OCI-LY7 (cell line): ENCODE data around the gene DHX34. TPM values are rescaled to one million over a fixed set of nuclear protein-coding genes. Genes with fewer than 3 reads are reported as not detected.

ENCODE experiments used
- BruUV-seq: library from RNA; stranded (reverse); fragments of 400-500 nt; replicated peaks from 2 replicates; lab custom pipeline; 2021; lab: Mats Ljungman, UMichigan
- CTCF ChIA-PET: fragments of 300-600 bp; sonication (Branson Sonifier 250); formaldehyde crosslinking; loops from one replicate; lab custom pipeline; 2022; ENCODE audit warnings: antibody characterized with exemption; ENCODE audit not compliant: unreplicated experiment; lab: Charles Lee
- POLR2A ChIA-PET: fragments of 300-600 bp; sonication (Branson Sonifier 250); formaldehyde crosslinking; loops from one replicate; lab custom pipeline; 2022; ENCODE audit warnings: antibody characterized with exemption; lab: Charles Lee
- DNase-seq: peaks from one replicate; pipeline ENCODE4 v3.0.0-alpha.2; 2015; ENCODE audit warnings: low spot score
- H2AFZ ChIP-seq: fragments of 200-600 bp; sonication (generic), shearing (Covaris generic); 2 replicates; pipeline ENCODE4 v1.6.1; 2014; ENCODE audit warnings: mild to moderate bottlenecking, antibody characterized with exemption, low read length, moderate library complexity
- H3K27ac ChIP-seq: fragments of 200-600 bp; sonication (generic); 2 replicates; pipeline ENCODE4 v1.5.1; 2014; ENCODE audit warnings: mixed run types, low read depth, mild to moderate bottlenecking, moderate library complexity, low read length, inconsistent platforms; ENCODE audit not compliant: poor library complexity, severe bottlenecking
- H3K36me3 ChIP-seq: fragments of 200-600 bp; sonication (generic); 2 replicates; pipeline ENCODE4 v1.6.1; 2014; ENCODE audit warnings: mild to moderate bottlenecking, antibody characterized with exemption, low read length, moderate library complexity, mixed read lengths; ENCODE audit not compliant: insufficient read depth
- H3K4me1 ChIP-seq: fragments of 200-600 bp; sonication (generic); 2 replicates; pipeline ENCODE4 v1.5.1; 2014; ENCODE audit warnings: mild to moderate bottlenecking, low read length; ENCODE audit not compliant: insufficient read depth, poor library complexity, severe bottlenecking
- H3K4me2 ChIP-seq: fragments of 200-600 bp; sonication (generic); 2 replicates; pipeline ENCODE4 v1.6.1; 2014; ENCODE audit warnings: mild to moderate bottlenecking, low read length
- H3K4me3 ChIP-seq: fragments of 200-600 bp; sonication (generic); 2 replicates; pipeline ENCODE4 v1.5.1; 2014; ENCODE audit warnings: mild to moderate bottlenecking, low read depth, low read length; ENCODE audit not compliant: poor library complexity, severe bottlenecking
- H3K79me2 ChIP-seq: fragments of 200-600 bp; sonication (generic); 2 replicates; pipeline ENCODE4 v1.6.1; 2016; ENCODE audit warnings: low read depth, mild to moderate bottlenecking, low read length, moderate library complexity, mixed read lengths; ENCODE audit not compliant: insufficient read depth
- H3K9me2 ChIP-seq: fragments of 200-600 bp; sonication (generic); 2 replicates; pipeline ENCODE4 v1.6.1; 2016; ENCODE audit warnings: mild to moderate bottlenecking, low read length, mixed read lengths; ENCODE audit not compliant: insufficient read depth
- H3K9me3 ChIP-seq: fragments of 200-600 bp; sonication (generic); 2 replicates; pipeline ENCODE4 v1.6.1; 2014; ENCODE audit warnings: mild to moderate bottlenecking, mixed run types, low read length, mixed read lengths
- H4K20me1 ChIP-seq: fragments of 200-600 bp; sonication (generic); 2 replicates; pipeline ENCODE4 v1.6.1; 2014; ENCODE audit warnings: mild to moderate bottlenecking, antibody characterized with exemption, low read length, moderate library complexity, mixed read lengths; ENCODE audit not compliant: insufficient read depth
- EZH2phosphoT487 ChIP-seq: fragments of 200-600 bp; sonication (generic); IDR thresholded peaks from 2 replicates; pipeline ENCODE4 v1.6.1; 2018; ENCODE audit warnings: low read depth, borderline replicate concordance, mild to moderate bottlenecking, mixed run types, antibody characterized with exemption, low read length, moderate library complexity, mixed read lengths
- intact Hi-C: fragments of 100-400 bp; cut with micrococcal nuclease; formaldehyde crosslinking; loops from one replicate; pipeline ENCODE4 v1.10.0; 2022; ENCODE audit not compliant: unreplicated experiment
- total RNA-seq, 2 experiments: library from RNA; depleted of rRNA in 1 of 2; stranded (reverse); fragments of >200 nt in 1 of 2; shearing (Covaris generic) in 1 of 2; gene quantifications; 2 replicates each; pipeline ENCODE4 v1.2.3, GENCODE V29; 2014 to 2022
- TF ChIP-seq, protein P1 (sequence below): fragments of 200-600 bp; sonication (generic); conservative IDR thresholded peaks from 2 replicates; pipeline ENCODE4 v1.5.1; 2014; ENCODE audit warnings: mild to moderate bottlenecking, antibody characterized with exemption, low read length, moderate library complexity, mixed read lengths

DHX34 gene
- total RNA-seq, 2 experiments from 2014 or later, result 19.7 to 32.2 TPM

DNA sequence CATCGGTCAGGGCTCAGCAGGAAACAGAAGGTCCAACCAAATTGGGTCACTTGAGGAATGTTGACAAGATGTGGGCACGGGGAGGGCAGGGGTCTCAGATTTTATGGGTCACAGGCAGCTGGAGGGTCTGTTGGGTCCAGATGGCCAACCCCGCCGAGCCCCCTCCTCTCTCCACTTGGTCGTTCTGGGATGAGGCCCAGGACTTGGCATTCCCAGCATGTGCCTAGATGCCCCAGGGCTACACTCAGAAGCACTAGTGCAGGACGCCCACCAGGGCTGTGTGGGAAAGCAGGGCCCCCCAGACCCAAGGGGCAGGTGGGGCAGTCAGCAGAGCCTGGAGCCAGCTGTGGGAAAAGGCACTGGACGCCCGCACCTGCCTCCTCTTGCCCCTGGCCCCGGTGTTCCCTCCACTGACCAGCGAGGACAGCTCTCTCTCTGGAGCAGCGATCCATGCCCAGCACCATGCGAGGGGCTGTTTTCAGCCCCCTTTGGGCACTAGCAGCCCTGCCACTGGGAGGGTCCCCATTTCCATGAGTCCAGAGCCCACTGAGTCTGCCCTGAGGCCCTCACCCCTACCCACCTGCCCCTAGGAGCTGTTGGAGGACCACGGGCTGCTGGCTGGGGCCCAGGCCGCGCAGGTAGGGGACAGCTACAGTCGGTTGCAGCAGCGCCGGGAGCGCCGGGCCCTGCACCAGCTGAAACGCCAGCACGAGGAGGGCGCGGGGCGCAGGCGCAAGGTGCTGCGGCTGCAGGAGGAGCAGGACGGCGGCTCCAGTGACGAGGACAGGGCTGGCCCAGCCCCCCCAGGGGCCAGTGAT is 26.0 kb downstream of the DHX34 start:
- ChIA-PET CTCF (interaction anchor here (0.5 kb wide), 1 partner anchor 293 kb away, joined by 3 read pairs; no protein-coding TSS in a partner anchor), POLR2A (no interaction called here)
- Histone ChIP-seq H2AFZ (no peak overlapping the region), H3K4me3 (no peak overlapping the region), H4K20me1 (no peaks in the 10 kb centered on the region), H3K27ac (no peak overlapping the region), H3K36me3 (peaks cover 83% of the 10 kb centered on the region), H3K4me2 (no peak overlapping the region), H3K9me2 (no peaks in the 10 kb centered on the region), H3K4me1 (no peaks in the 10 kb centered on the region), H3K9me3 (no peaks in the 10 kb centered on the region), H3K79me2 (no peaks in the 10 kb centered on the region)
- no peak for DNase-seq
- TF ChIP-seq, protein P1, sequence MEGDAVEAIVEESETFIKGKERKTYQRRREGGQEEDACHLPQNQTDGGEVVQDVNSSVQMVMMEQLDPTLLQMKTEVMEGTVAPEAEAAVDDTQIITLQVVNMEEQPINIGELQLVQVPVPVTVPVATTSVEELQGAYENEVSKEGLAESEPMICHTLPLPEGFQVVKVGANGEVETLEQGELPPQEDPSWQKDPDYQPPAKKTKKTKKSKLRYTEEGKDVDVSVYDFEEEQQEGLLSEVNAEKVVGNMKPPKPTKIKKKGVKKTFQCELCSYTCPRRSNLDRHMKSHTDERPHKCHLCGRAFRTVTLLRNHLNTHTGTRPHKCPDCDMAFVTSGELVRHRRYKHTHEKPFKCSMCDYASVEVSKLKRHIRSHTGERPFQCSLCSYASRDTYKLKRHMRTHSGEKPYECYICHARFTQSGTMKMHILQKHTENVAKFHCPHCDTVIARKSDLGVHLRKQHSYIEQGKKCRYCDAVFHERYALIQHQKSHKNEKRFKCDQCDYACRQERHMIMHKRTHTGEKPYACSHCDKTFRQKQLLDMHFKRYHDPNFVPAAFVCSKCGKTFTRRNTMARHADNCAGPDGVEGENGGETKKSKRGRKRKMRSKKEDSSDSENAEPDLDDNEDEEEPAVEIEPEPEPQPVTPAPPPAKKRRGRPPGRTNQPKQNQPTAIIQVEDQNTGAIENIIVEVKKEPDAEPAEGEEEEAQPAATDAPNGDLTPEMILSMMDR, result no peak
- TF ChIP-seq EZH2phosphoT487, result no peak
- BruUV-seq, result no TSS peak
- intact Hi-C loops, result no loop called here

DNA sequence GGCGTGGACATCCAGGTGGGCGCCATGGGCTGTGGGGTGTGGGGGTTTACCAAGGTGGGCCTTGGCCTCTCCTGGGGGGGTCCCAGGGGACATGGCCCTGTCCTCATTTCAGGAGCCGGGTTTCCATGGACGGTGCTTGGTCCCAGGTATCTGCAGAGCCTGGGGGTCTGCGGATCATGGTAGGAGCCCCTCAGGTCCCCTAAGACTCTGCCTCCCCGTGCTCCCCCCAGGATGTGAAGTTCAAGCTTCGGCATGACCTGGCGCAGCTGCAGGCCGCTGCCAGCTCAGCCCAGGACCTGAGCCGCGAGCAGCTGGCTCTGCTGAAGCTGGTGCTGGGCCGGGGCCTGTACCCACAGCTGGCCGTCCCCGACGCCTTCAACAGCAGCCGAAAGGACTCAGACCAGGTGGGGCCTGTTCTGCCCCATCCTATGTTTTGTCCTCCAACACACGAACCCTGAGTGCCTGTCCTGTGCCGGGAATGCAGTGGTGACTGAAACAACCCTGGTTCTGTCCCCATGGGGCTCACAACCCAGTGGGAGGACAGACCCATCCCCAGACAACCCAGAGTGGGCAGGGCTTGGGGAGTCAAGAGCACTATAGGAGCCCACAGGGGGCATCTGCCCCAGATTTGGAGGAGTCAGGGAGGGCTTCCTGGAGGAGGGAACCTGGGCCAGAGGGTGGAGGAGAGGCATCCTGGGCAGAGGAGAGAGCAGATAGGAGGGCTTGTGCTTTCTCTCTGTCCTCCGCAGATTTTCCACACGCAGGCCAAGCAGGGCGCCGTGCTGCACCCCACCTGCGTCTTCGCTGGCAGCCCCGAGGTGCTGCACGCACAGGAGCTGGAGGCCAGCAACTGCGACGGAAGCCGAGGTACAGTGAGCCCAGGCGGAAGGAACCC is 26.8 kb downstream of the DHX34 start:
- TF ChIP-seq EZH2phosphoT487, result no peak
- TF ChIP-seq, protein P1, result no peak
- ChIA-PET CTCF (no interaction called here), POLR2A (no interaction called here)
- peaks cover under 1% of the 10 kb centered on the region for H3K4me1 ChIP-seq
- no peak for DNase-seq
- H3K9me3 ChIP-seq, result no peaks in the 10 kb centered on the region
- H3K79me2 ChIP-seq, result no peaks in the 10 kb centered on the region
- H2AFZ ChIP-seq, result no peak overlapping the region
- no peak overlapping the region for H3K4me3 ChIP-seq
- H4K20me1 ChIP-seq, result no peaks in the 10 kb centered on the region
- intact Hi-C loops, result no loop called here
- H3K36me3 ChIP-seq, result peaks cover 83% of the 10 kb centered on the region
- no TSS peak for BruUV-seq
- no peak overlapping the region for H3K27ac ChIP-seq
- no peak overlapping the region for H3K4me2 ChIP-seq
- H3K9me2 ChIP-seq, result no peaks in the 10 kb centered on the region
